ENCODE data around the gene PSKH1.
"Not testable (repeated sequence)": the region's sequence is repeated elsewhere in the genome, so short reads cannot be mapped to it uniquely, and the experiment has no call there.

Gene PSKH1

GRCh38 chr16:67892375-67892774, 679 bp upstream of the PSKH1 start:
- no peak for DNase-seq

GRCh38 chr16:67893743-67894399, 817 bp downstream of the PSKH1 start:
- no peak for DNase-seq

- no peak for DNase-seq
Observed at GRCh38 chr16:67897231-67897630, 4.2 kb downstream of the PSKH1 start.

DNA sequence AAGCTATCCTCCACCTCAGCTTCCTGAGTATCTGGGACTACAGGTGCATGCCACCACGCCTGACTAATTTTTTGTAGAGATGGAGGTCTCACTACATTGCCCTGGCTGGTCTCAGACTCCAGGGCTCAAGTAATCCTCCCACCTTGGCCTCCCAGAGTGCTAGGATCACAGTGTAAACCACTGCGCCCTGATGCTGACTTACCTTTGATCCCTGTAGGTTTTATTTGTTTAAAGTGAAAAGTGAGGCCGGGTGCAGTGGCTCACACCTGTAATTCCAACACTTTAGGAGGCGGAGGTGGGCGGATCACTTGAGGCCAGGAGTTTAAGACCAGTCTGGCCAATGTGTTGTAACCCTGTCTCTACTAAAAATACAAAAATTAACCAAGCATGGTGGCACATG, 8.7 kb downstream of the PSKH1 start:
- no peak for DNase-seq

DNA sequence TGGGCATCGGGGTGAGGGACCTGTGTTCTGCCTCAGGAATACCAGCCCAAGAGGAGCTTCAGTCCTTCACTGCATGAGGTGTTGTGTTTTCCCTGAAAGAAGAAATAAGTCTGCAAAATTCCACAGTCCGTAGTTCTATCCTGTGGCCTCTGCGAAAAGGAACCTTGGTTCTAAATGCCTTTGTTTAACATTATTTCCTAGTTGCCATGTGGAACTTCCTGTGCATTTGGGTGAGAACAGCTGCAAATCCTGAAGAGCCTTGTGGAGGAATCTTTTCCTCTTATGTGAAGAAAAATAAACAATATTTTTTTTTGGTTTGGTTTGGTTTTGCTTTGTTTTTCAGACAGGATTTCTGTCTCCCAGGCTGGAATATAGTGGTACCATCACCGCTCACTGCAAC, 9.8 kb downstream of the PSKH1 start:
- no peak for DNase-seq

- DNase-seq, result no peak
Observed at GRCh38 chr16:67907397-67908180, 14.5 kb downstream of the PSKH1 start.

DNA sequence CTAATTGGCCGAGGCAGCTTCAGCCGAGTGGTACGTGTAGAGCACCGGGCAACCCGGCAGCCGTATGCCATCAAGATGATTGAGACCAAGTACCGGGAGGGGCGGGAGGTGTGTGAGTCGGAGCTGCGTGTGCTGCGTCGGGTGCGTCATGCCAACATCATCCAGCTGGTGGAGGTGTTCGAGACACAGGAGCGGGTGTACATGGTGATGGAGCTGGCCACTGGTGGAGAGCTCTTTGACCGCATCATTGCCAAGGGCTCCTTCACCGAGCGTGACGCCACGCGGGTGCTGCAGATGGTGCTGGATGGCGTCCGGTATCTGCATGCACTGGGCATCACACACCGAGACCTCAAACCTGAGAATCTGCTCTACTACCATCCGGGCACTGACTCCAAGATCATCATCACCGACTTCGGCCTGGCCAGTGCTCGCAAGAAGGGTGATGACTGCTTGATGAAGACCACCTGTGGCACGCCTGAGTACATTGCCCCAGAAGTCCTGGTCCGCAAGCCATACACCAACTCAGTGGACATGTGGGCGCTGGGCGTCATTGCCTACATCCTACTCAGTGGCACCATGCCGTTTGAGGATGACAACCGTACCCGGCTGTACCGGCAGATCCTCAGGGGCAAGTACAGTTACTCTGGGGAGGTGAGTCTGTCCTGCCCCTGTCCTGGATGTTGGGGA, 16.1 kb downstream of the PSKH1 start:
- DNase-seq, result no peak

DNA sequence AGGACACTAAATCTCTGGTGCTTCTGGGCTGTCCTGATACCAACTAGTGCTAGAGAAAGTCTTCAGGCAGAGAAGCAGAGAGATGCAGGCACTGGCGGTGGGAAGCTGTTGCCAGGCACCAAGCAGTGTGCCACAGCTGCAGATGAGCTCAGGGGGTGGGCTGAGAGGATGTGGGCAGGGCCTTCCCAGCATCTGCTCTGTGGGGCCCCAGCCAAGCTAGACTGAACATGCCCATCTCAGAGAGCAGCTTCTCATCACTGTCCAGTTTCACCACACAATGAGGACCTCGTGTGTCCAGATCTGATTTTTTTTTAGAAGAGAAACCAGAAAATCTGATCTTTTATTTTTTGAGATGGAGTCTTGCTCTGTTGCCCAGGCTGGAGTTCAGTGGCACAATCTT, 17.1 kb downstream of the PSKH1 start:
- no peak for DNase-seq

DNA sequence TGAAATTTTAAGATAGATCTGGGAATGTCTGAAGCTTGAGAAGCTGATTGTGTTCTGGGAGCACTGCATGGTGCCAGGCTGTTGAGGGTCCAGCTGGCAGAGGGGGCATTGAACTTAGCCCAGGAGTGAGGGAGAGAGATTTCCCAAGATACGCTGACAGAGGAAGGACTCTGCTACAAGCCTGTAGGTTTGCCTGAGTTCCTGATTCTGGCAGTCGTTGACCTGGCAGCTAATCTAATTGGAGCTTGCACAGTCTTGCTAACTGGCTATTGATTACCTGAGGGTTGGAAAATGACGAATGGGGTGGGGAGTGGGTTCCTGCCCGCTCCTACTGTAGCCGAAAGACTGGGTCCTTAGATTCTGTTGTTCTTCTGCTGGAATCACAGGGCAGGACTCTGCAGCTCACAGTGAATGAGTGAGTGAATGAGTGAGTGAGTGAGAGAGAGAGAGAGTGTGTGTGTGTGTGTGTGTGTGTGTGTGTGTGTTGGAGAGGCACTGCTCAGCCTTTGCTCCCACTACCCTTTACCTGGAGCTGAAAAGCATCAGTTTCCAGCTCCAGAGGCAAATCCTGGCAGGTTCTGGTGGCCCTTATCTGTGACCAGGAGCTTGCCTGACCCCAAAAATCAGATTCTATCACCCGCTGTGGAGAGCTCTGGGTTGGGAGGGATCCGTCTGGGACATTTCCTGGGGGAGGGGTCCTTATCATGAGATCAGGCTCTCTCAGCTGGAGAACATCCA, 21.9 kb downstream of the PSKH1 start:
- no peak for DNase-seq

DNA sequence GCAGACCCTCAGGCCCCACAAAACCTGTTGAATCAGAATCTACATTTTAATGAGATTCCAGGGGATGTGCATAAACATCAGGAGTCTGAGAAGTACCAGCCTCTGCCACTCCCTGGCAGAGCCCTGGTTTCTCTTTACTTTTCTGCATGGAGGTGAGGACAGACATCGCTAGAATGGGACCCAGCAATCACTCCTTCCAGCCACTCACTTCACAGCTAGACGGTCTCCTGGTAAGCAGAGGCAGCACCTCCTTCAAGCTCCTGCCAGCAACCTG, 22.4 kb downstream of the PSKH1 start:
- not testable (repeated sequence) for DNase-seq

- no peak for DNase-seq
Observed at GRCh38 chr16:67915831-67916723, 23.0 kb downstream of the PSKH1 start.

DNA sequence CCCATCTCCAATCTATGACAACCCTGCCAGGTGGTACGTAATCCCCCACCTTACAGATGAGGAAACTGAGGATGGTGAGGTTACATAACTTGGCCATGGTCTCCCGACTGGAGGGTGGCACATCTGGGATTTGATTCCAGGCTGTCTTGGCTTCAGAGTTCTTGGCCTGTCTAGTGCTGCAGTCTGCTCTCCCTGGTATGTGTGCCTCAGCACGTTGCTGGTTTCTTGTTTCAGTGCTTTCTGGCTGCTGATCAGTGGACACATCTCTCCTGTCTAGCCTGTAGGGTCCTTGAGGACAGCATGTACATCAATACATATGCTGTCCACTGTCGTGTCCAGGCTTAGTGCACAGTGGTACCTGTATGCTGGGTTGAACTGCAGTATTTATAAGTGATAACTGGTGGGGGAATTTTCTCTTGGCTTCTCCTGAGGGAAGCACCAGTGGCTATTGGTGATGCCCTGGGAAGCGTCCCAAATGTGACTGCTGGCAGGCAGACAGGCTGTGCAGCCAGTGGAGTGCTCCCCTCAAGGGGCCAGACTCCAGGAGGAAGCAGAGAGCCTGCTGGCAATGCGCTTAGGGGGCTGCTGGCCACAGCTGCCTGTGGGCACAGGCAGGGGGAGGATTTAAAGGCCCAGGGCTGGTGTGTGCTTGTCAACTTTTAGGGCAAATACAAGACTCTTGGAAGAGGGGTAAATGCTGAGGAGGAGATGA, 24.2 kb downstream of the PSKH1 start:
- no peak for DNase-seq

DNA sequence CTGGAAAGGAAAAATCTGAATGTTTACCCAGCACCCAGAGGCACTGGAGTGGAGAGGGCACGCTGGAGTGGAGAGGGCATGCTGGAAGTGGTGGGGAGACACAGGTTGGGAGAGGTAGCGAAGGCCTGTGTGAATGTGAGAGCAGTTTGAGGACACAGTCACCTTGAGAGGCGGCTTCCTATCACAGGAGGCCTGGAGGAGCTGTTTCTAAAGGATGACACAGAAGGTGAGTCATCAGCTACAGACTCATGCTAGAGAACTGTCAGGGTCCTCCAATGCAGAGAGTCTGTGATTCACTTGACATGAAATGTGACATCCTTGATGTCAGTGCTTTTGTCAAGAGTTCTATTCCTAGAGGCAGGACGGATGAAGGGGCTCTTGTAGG, 24.8 kb downstream of the PSKH1 start:
- DNase-seq, result no peak

- no peak for DNase-seq
Observed at GRCh38 chr16:67919622-67920221, 26.7 kb downstream of the PSKH1 start.

DNA sequence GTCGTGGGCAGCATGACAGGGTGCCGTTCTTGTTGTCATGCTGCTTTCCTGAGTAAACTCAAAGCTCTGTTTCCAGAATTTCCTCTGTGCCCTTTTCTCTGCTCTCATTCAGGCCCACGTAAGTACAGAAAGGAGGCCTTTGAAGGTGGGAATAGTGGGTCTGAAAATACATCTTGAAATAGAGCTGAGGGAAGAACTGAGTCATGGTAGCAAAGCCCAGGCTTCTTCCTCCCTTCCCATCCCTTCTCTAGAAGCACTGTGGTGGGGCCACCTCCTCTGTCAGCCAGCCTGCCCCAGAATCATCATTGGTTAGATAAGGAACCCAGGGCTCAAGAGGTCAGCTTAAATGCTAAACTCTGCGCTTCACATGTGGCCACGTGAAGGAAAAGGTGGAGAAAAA, 29.2 kb downstream of the PSKH1 start:
- no peak for DNase-seq

DNA sequence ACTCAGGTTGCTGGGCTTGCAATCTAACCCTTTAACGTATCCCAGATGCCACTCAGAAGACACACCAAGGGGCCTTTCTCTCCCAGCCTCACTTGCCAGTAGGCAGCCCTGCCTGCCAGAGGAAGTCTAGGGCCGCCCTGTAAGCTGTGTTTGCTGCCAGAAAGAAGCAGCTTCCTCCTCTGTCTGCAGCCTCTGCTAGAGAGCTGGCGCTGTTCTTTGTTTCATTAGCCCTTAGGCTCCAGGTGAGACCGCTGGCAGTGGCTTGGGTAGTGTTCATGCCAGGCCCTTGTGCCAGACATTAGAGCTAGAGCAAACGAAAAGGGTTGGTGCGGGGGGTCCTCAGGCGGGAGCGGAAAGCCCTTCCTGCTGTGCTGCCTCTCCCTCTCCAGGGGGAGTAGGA, 29.7 kb downstream of the PSKH1 start:
- no peak for DNase-seq

DNA sequence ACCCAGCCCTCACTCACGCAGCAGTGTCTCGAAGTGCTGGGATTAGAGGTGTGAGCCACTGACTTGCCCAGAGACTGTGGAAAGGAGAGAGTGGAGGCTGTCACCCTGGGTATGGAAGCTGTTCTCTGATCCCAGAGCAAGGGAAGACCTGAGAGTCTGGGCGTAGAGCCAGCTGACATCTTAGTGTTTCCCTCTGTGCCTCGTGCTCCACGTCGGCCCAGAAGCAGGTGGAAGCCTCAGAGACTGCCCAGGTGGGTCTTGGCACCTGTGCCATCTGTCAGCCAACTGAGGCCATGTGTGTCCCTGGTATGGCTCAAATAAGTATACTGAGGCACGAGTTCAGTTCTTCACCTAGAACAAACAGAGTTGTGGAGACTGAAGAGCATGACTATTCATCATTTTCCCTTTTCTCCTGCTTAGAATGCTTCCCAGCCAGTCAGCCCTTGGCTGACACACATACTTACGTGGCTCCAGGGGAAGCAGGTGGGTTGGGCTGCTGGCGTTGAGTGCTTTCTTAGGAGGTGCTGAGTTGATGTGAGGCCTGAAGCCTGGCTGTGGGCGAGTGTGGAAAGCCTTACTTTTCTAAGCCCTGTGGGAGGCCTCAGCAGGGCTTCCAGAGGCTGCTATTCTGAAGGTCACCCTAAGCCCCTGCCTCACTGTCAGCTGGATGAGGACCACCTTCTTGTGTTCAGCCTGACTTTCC, 30.5 kb downstream of the PSKH1 start:
- no peak for DNase-seq

DNA sequence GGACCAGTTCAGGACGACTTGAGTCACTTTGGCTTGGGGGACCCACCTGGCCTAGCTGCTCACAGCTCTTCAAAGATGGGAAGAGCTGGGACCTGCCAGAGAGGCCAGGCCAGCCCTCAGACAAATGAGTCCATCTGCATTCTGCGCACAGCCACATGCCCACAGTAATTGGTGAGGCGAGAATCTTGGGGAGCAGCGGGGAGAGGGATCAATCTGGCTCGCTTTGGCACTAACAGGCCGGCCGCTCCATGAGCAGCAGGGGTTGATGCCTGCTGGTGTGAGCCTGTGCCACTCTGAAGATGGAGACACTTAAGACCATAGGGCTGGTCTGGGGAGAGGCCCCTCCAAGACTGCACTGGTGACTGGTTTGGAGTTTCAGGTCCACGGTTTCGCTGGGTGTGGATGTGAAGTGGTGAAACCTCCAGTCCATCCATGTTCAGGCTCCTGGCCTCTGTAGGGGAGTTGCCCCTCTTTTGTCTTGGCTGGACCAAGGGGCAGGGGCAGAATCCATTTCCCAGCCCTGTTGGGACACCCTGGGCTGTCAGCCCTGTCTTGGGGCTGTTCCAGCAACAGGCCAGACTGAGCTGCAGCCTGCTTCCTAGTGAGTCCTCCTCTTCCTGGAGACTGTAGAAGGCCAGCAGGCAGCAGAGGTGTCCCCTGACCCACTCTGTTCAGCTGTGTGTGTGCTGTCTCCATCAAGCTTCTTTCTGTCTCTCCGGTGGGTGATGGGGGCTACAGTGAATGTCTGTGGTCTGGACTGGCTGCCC, 31.3 kb downstream of the PSKH1 start:
- DNase-seq, result no peak

- no peak for DNase-seq
Observed at GRCh38 chr16:67926181-67926750, 33.2 kb downstream of the PSKH1 start.
